D721Med (cell line): ENCODE results near the gene MSL1.

Experiments
- DNase-seq: peaks from one replicate; pipeline ENCODE4 v3.0.0; 2011; ENCODE audit warnings: low spot score; ENCODE audit not compliant: insufficient read length
- FAIRE-seq: peaks from 2 replicates; lab custom pipeline; 2011; peaks lifted over from hg19 to GRCh38; lab: Jason Lieb, UNC
- CTCF ChIP-seq: IDR thresholded peaks from 2 replicates; pipeline ENCODE4 v1.5.1; 2012; ENCODE audit warnings: mild to moderate bottlenecking, control low read depth; ENCODE audit not compliant: insufficient read depth; ENCODE audit errors: missing control alignments

MSL1 gene

GRCh38 chr17:40093005-40093579, 28.7 kb upstream of the MSL1 start:
- DNase-seq (no peak), FAIRE-seq (no peak)
- TF ChIP-seq CTCF, result no peak

GRCh38 chr17:40093580-40094201, 28.1 kb upstream of the MSL1 start:
- DNase-seq (no peak), FAIRE-seq (no peak)

GRCh38 chr17:40094874-40095273, 26.9 kb upstream of the MSL1 start:
- DNase-seq, result no peak
- TF ChIP-seq CTCF, result no peak
- FAIRE-seq, result no peak

More at GRCh38 chr17:40093580-40094201, 28.1 kb upstream of the MSL1 start:
- no peak for TF ChIP-seq CTCF

- FAIRE-seq (no peak), DNase-seq (no peak)
- TF ChIP-seq CTCF, result no peak
These were observed 26.3 kb upstream of the MSL1 start for GRCh38 chr17:40095351-40095943.

GRCh38 chr17:40095944-40096791, 25.6 kb upstream of the MSL1 start:
- no peak for TF ChIP-seq CTCF
- no peak for FAIRE-seq
- DNase-seq, result no peak

GRCh38 chr17:40097087-40097486, 24.7 kb upstream of the MSL1 start:
- DNase-seq, result no peak
- FAIRE-seq, result no peak
- no peak for TF ChIP-seq CTCF
